Hepatocyte (in vitro differentiated cells): ENCODE results near the gene PHF12. TPM values are rescaled to one million over a fixed set of nuclear protein-coding genes. Genes with fewer than 3 reads are reported as not detected.

Experiments
- DNase-seq: peaks from one replicate; pipeline ENCODE4 v3.0.0-alpha.2; 2016; ENCODE audit warnings: low spot score
- H2AFZ ChIP-seq: fragments of 200-600 bp; sonication (generic); 2 replicates; pipeline ENCODE4 v1.6.0; 2016; ENCODE audit warnings: antibody characterized with exemption, mild to moderate bottlenecking
- H3K27ac ChIP-seq: fragments of 200-600 bp; sonication (generic); 2 replicates; pipeline ENCODE4 v1.5.1; 2016; ENCODE audit warnings: mild to moderate bottlenecking
- H3K27me3 ChIP-seq: fragments of 200-600 bp; sonication (generic); 2 replicates; pipeline ENCODE4 v1.6.1; 2016
- H3K36me3 ChIP-seq: fragments of 200-600 bp; sonication (generic); replicated peaks from 2 replicates; pipeline ENCODE4 v1.5.1; 2016; ENCODE audit warnings: low read depth; ENCODE audit not compliant: insufficient read depth
- H3K4me1 ChIP-seq: fragments of 200-600 bp; sonication (generic); 2 replicates; pipeline ENCODE4 v1.5.1; 2016; ENCODE audit warnings: mild to moderate bottlenecking, moderate library complexity; ENCODE audit not compliant: insufficient read depth
- H3K4me2 ChIP-seq: fragments of 200-600 bp; sonication (generic); 2 replicates; pipeline ENCODE4 v1.6.0; 2016
- H3K4me3 ChIP-seq: fragments of 200-600 bp; sonication (generic); 2 replicates; pipeline ENCODE4 v1.5.1; 2016; ENCODE audit warnings: mild to moderate bottlenecking
- H3K79me2 ChIP-seq: fragments of 200-600 bp; sonication (generic); 2 replicates; pipeline ENCODE4 v1.6.0; 2017; ENCODE audit warnings: mild to moderate bottlenecking
- H3K9me2 ChIP-seq: fragments of 200-600 bp; sonication (generic); replicated peaks from 2 replicates; pipeline ENCODE4 v1.6.0; 2017; ENCODE audit warnings: mild to moderate bottlenecking; ENCODE audit not compliant: insufficient read depth
- H3K9me3 ChIP-seq: fragments of 200-600 bp; sonication (generic); 2 replicates; pipeline ENCODE4 v1.5.1; 2016; ENCODE audit warnings: low read depth, mild to moderate bottlenecking
- H4K20me1 ChIP-seq: fragments of 200-600 bp; sonication (generic); 2 replicates; pipeline ENCODE4 v1.6.0; 2016; ENCODE audit warnings: mild to moderate bottlenecking; ENCODE audit not compliant: insufficient read depth, poor library complexity, severe bottlenecking
- CTCF ChIP-seq: fragments of 200-600 bp; sonication (generic); IDR thresholded peaks from 2 replicates; pipeline ENCODE4 v1.5.1; 2016; ENCODE audit warnings: antibody characterized with exemption, mild to moderate bottlenecking; ENCODE audit not compliant: poor library complexity
- EZH2 ChIP-seq: fragments of 200-600 bp; sonication (generic); IDR thresholded peaks from 2 replicates; pipeline ENCODE4 v1.6.1; 2016; ENCODE audit warnings: antibody characterized with exemption, mild to moderate bottlenecking, borderline replicate concordance
- EZH2phosphoT487 ChIP-seq: fragments of 200-600 bp; sonication (generic); IDR thresholded peaks from one replicate; pipeline ENCODE4 v1.6.1; 2018; ENCODE audit warnings: antibody characterized with exemption, mild to moderate bottlenecking, low read depth, moderate library complexity; ENCODE audit not compliant: unreplicated experiment, severe bottlenecking
- WGBS: methylation state at CpG from one replicate; pipeline ENCODE4 v1.1.6; 2016; ENCODE audit warnings: low lambda C conversion rate; ENCODE audit errors: missing lambda C conversion rate; 5-methylcytosine and 5-hydroxymethylcytosine counted together
- polyA plus RNA-seq: library from polyadenylated mRNA; unstranded; fragments of >200 nt; fragmentation: Nextera tagmentation; extraction: Ambion mirVana; gene quantifications from 2 replicates; pipeline ENCODE4 v1.2.1, GENCODE V29; 2016
- total RNA-seq: library from RNA; depleted of rRNA; stranded (reverse); fragments of >200 nt; gene quantifications from 2 replicates; pipeline ENCODE4 v1.2.3, GENCODE V29; 2014

PHF12 gene
- total and polyA plus RNA-seq, 2 experiments from 2014 or later, result 12.1 to 19.0 TPM

- H3K36me3 ChIP-seq, result no peaks in the 10 kb centered on the region
- 81% methylated on average over 9 of the region's 10 CpGs for WGBS
- H3K4me3 ChIP-seq, result no peak overlapping the region
These were observed 65.4 kb downstream of the PHF12 start for GRCh38 chr17:28885951-28886350.

GRCh38 chr17:28885363-28885762, 66.0 kb downstream of the PHF12 start:
- no peak for DNase-seq
- Histone ChIP-seq H3K27ac (no peak overlapping the region), H3K9me3 (no peaks in the 10 kb centered on the region), H3K27me3 (no peaks in the 10 kb centered on the region), H3K4me3 (no peak overlapping the region), H3K79me2 (no peaks in the 10 kb centered on the region), H4K20me1 (no peaks in the 10 kb centered on the region), H3K4me2 (no peak overlapping the region), H3K9me2 (no peaks in the 10 kb centered on the region), H3K36me3 (no peaks in the 10 kb centered on the region), H2AFZ (no peak overlapping the region), H3K4me1 (no peaks in the 10 kb centered on the region)
- 89% methylated on average over 4 of the region's 4 CpGs for whole genome bisulfite sequencing
- no peak for TF ChIP-seq CTCF
- no peak for TF ChIP-seq EZH2
- TF ChIP-seq EZH2phosphoT487, result no peak

More at GRCh38 chr17:28885951-28886350, 65.4 kb downstream of the PHF12 start:
- no peak for TF ChIP-seq CTCF
- no peak for TF ChIP-seq EZH2
- TF ChIP-seq EZH2phosphoT487, result no peak
- Histone ChIP-seq H2AFZ (no peak overlapping the region), H3K9me2 (no peaks in the 10 kb centered on the region), H3K4me1 (no peaks in the 10 kb centered on the region), H3K27ac (no peak overlapping the region), H4K20me1 (no peaks in the 10 kb centered on the region), H3K9me3 (no peaks in the 10 kb centered on the region), H3K4me2 (no peak overlapping the region), H3K27me3 (no peaks in the 10 kb centered on the region), H3K79me2 (no peaks in the 10 kb centered on the region)
- DNase-seq, result no peak

GRCh38 chr17:28883967-28884702, 67.2 kb downstream of the PHF12 start:
- WGBS, result 94% methylated on average over 27 of the region's 27 CpGs
- no peak for DNase-seq
- TF ChIP-seq EZH2phosphoT487 (no peak), CTCF (no peak), EZH2 (no peak)
- Histone ChIP-seq H3K27me3 (no peaks in the 10 kb centered on the region), H3K36me3 (no peaks in the 10 kb centered on the region), H3K9me2 (no peaks in the 10 kb centered on the region), H3K9me3 (no peaks in the 10 kb centered on the region), H3K4me3 (no peak overlapping the region), H3K4me1 (no peaks in the 10 kb centered on the region), H3K79me2 (no peaks in the 10 kb centered on the region), H2AFZ (no peak overlapping the region), H4K20me1 (no peaks in the 10 kb centered on the region), H3K4me2 (no peak overlapping the region), H3K27ac (no peak overlapping the region)
